PC-9 (cell line): ENCODE data around the gene ATP5ME. TPM values are rescaled to one million over a fixed set of nuclear protein-coding genes. Genes with fewer than 3 reads are reported as not detected.
"Not testable (repeated sequence)": the region's sequence is repeated elsewhere in the genome, so short reads cannot be mapped to it uniquely, and the experiment has no call there.

Source experiments
- BruUV-seq: library from RNA; stranded (reverse); fragments of 400-500 nt; replicated peaks from 2 replicates; lab custom pipeline; 2021; lab: Mats Ljungman, UMichigan
- CTCF ChIA-PET: fragments of 300-600 bp; sonication (Branson Sonifier 250); formaldehyde crosslinking; loops from one replicate; lab custom pipeline; 2022; ENCODE audit warnings: antibody characterized with exemption; lab: Charles Lee
- POLR2A ChIA-PET: fragments of 300-600 bp; sonication (Branson Sonifier 250); formaldehyde crosslinking; loops from one replicate; lab custom pipeline; 2022; ENCODE audit warnings: antibody characterized with exemption; ENCODE audit not compliant: unreplicated experiment; lab: Charles Lee
- DNase-seq, 2 experiments: peaks; one replicate each; pipeline versions ENCODE4 v3.0.0 to v3.0.0-alpha.2; 2015 to 2022; ENCODE audit warnings: mixed read lengths in 1 of 2
- H2AFZ ChIP-seq: fragments of 200-600 bp; sonication (generic); 2 replicates; pipeline ENCODE4 v1.8.1; 2017; ENCODE audit warnings: antibody characterized with exemption
- H3F3A ChIP-seq: fragments of 200-600 bp; sonication (generic); 2 replicates; pipeline ENCODE4 v1.8.1; 2017; ENCODE audit warnings: antibody characterized with exemption, mild to moderate bottlenecking, low read depth; ENCODE audit not compliant: insufficient read depth
- H3K27ac ChIP-seq: fragments of 200-600 bp; sonication (generic); 2 replicates; pipeline ENCODE4 v1.6.1; 2016; ENCODE audit warnings: mixed run types
- H3K27me3 ChIP-seq: fragments of 200-600 bp; sonication (generic); 2 replicates; pipeline ENCODE4 v1.6.1; 2016; ENCODE audit warnings: low read depth, mixed run types; ENCODE audit not compliant: insufficient read depth
- H3K36me3 ChIP-seq: fragments of 200-600 bp; sonication (generic); 2 replicates; pipeline ENCODE4 v1.6.1; 2016; ENCODE audit warnings: low read depth, mixed run types
- H3K4me1 ChIP-seq: fragments of 200-600 bp; sonication (generic); replicated peaks from 2 replicates; pipeline ENCODE4 v1.6.1; 2016; ENCODE audit warnings: mixed run types; ENCODE audit not compliant: insufficient read depth
- H3K4me2 ChIP-seq: fragments of 200-600 bp; sonication (generic); 2 replicates; pipeline ENCODE4 v1.6.1; 2017; ENCODE audit warnings: mixed run types
- H3K4me3 ChIP-seq: fragments of 200-600 bp; sonication (generic); 2 replicates; pipeline ENCODE4 v1.6.1; 2016; ENCODE audit warnings: mixed run types
- H3K79me2 ChIP-seq: fragments of 200-600 bp; sonication (generic); 2 replicates; pipeline ENCODE4 v1.6.1; 2017; ENCODE audit warnings: low read depth, mixed run types
- H3K9me2 ChIP-seq: fragments of 200-600 bp; sonication (generic); 2 replicates; pipeline ENCODE4 v1.8.1; 2017; ENCODE audit warnings: mild to moderate bottlenecking; ENCODE audit not compliant: insufficient read depth
- H3K9me3 ChIP-seq: fragments of 200-600 bp; sonication (generic); 2 replicates; pipeline ENCODE4 v1.8.1; 2016; ENCODE audit warnings: low read depth; ENCODE audit not compliant: insufficient read depth
- H4K20me1 ChIP-seq: fragments of 200-600 bp; sonication (generic); 2 replicates; pipeline ENCODE4 v1.8.1; 2017; ENCODE audit not compliant: insufficient read depth
- CTCF ChIP-seq: fragments of 200-600 bp; sonication (generic); conservative IDR thresholded peaks from 2 replicates; pipeline ENCODE4 v1.6.1; 2017; ENCODE audit warnings: mixed run types, antibody characterized with exemption, mild to moderate bottlenecking, moderate library complexity
- EZH2 ChIP-seq: fragments of 200-600 bp; sonication (generic); IDR thresholded peaks from 2 replicates; pipeline ENCODE4 v1.8.0; 2017; ENCODE audit warnings: antibody characterized with exemption, low read depth
- intact Hi-C: fragments of 100-400 bp; cut with micrococcal nuclease; formaldehyde crosslinking; loops from one replicate; pipeline ENCODE4 v1.10.0; 2022; ENCODE audit not compliant: unreplicated experiment
- total RNA-seq: library from RNA; stranded (reverse); gene quantifications from 2 replicates; pipeline ENCODE4 v1.2.3, GENCODE V29; 2021

The ATP5ME gene
- total RNA-seq, 1 experiment from 2014 or later, result 334 TPM

GRCh38 chr4:637536-638280 is 36.4 kb downstream of the ATP5ME start:
- Histone ChIP-seq H3K9me2 (no peaks in the 10 kb centered on the region), H2AFZ (no peak overlapping the region), H4K20me1 (no peaks in the 10 kb centered on the region), H3K4me3 (no peak overlapping the region), H3K27ac (no peak overlapping the region), H3F3A (no peaks in the 10 kb centered on the region), H3K9me3 (peaks cover 5% of the 10 kb centered on the region; the same call in 1 of the 2 replicates), H3K27me3 (peaks cover 78% of the 10 kb centered on the region), H3K4me2 (no peak overlapping the region), H3K36me3 (no peaks in the 10 kb centered on the region), H3K79me2 (no peaks in the 10 kb centered on the region), H3K4me1 (no peaks in the 10 kb centered on the region)
- ChIA-PET CTCF (no interaction called here), POLR2A (no interaction called here)
- DNase-seq, result no peak
- no TSS peak for BruUV-seq
- intact Hi-C loops, result no loop called here
- no peak for TF ChIP-seq CTCF
- no peak for TF ChIP-seq EZH2

- no peak overlapping the region for H3K4me2 ChIP-seq
- H4K20me1 ChIP-seq, result no peaks in the 10 kb centered on the region
- POLR2A ChIA-PET, result no interaction called here
- DNase-seq, result no peak
- CTCF ChIA-PET, result no interaction called here
- H2AFZ ChIP-seq, result no peak overlapping the region; the same call in 1 of the 2 replicates
- no peak overlapping the region for H3K27ac ChIP-seq
- no peaks in the 10 kb centered on the region for H3K79me2 ChIP-seq
- H3K36me3 ChIP-seq, result no peaks in the 10 kb centered on the region
- no peaks in the 10 kb centered on the region for H3K4me1 ChIP-seq
- no TSS peak for BruUV-seq
- no peaks in the 10 kb centered on the region for H3K9me2 ChIP-seq
- intact Hi-C loops, result no loop called here
- H3K27me3 ChIP-seq, result peaks cover 80% of the 10 kb centered on the region
- peaks cover 1% of the 10 kb centered on the region; the same call in 1 of the 2 replicates for H3K9me3 ChIP-seq
- TF ChIP-seq EZH2 (no peak), CTCF (no peak)
- no peaks in the 10 kb centered on the region for H3F3A ChIP-seq
- no peak overlapping the region for H3K4me3 ChIP-seq
These were observed 37.4 kb downstream of the ATP5ME start for GRCh38 chr4:636628-637159.

- TF ChIP-seq CTCF (no peak), EZH2 (no peak)
- Histone ChIP-seq H3K27me3 (peaks cover 77% of the 10 kb centered on the region), H2AFZ (no peak overlapping the region), H3K79me2 (no peaks in the 10 kb centered on the region), H3K36me3 (no peaks in the 10 kb centered on the region), H3K4me3 (no peak overlapping the region), H3K9me3 (no peaks in the 10 kb centered on the region), H3K9me2 (no peaks in the 10 kb centered on the region), H3F3A (no peaks in the 10 kb centered on the region), H3K27ac (no peak overlapping the region), H3K4me2 (no peak overlapping the region), H3K4me1 (no peaks in the 10 kb centered on the region), H4K20me1 (no peaks in the 10 kb centered on the region)
- POLR2A ChIA-PET, result no interaction called here
- BruUV-seq, result no TSS peak
- CTCF ChIA-PET, result no interaction called here
- DNase-seq, result no peak
- intact Hi-C loops, result no loop called here
These were observed 38.0 kb downstream of the ATP5ME start for GRCh38 chr4:635851-636627.

GRCh38 chr4:635066-635835 is 38.8 kb downstream of the ATP5ME start:
- H3K27ac ChIP-seq, intact Hi-C loops, POLR2A ChIA-PET, H3K4me3 ChIP-seq, H3K9me3 ChIP-seq, BruUV-seq, H3K4me1 ChIP-seq, H3K36me3 ChIP-seq, DNase-seq, H4K20me1 ChIP-seq, H2AFZ ChIP-seq, H3K9me2 ChIP-seq, H3F3A ChIP-seq, H3K79me2 ChIP-seq, H3K4me2 ChIP-seq, CTCF ChIA-PET: not testable (repeated sequence)
- H3K27me3 ChIP-seq, result peaks cover 77% of the 10 kb centered on the region
